HG03521 (cell line): ENCODE measurements around the gene AFDN.

Source experiments
- ATAC-seq: cut with Tn5 transposase; IDR thresholded peaks from one replicate; pipeline ENCODE4 v1.9.1; 2021; ENCODE audit warnings: mild to moderate bottlenecking, moderate library complexity; ENCODE audit not compliant: unreplicated experiment

Gene AFDN

GRCh38 chr6:167826896-167827582, at the start of gene AFDN:
AFDN (plus strand) TSS chr6:167826911; CDS start chr6:167827133, 222 bp downstream.
- ATAC-seq: peak; percentile 38

- ATAC-seq: no peak
Observed at GRCh38 chr6:167778497-167779128, 48.1 kb upstream of the AFDN start.

GRCh38 chr6:167779129-167779992, 47.4 kb upstream of the AFDN start:
- ATAC-seq: no peak

- no peak for ATAC-seq
Observed at GRCh38 chr6:167779993-167780655, 46.6 kb upstream of the AFDN start.

- ATAC-seq: no peak
Observed at GRCh38 chr6:167781066-167781767, 45.5 kb upstream of the AFDN start.

- ATAC-seq: no peak
Observed at GRCh38 chr6:167781868-167782267, 44.8 kb upstream of the AFDN start.

GRCh38 chr6:167782698-167783517, 43.8 kb upstream of the AFDN start:
- ATAC-seq: no peak

GRCh38 chr6:167786853-167787675, 39.6 kb upstream of the AFDN start:
- ATAC-seq: no peak

GRCh38 chr6:167787896-167788562, 38.7 kb upstream of the AFDN start:
- no peak for ATAC-seq

GRCh38 chr6:167788563-167788903, 38.2 kb upstream of the AFDN start:
- ATAC-seq: no peak

- ATAC-seq: no peak
Observed at GRCh38 chr6:167789358-167789757, 37.4 kb upstream of the AFDN start.

GRCh38 chr6:167791091-167791779, 35.5 kb upstream of the AFDN start:
- no peak for ATAC-seq

- no peak for ATAC-seq
Observed at GRCh38 chr6:167791780-167792478, 34.8 kb upstream of the AFDN start.

- no peak for ATAC-seq
Observed at GRCh38 chr6:167793421-167793820, 33.3 kb upstream of the AFDN start.

GRCh38 chr6:167794161-167795157, 32.3 kb upstream of the AFDN start:
- no peak for ATAC-seq

- ATAC-seq: no peak
Observed at GRCh38 chr6:167795321-167795811, 31.3 kb upstream of the AFDN start.
